GM19193 (cell line): Measurements from ENCODE around the gene ZNF599.

Source experiments
- POLR2A ChIP-seq: IDR thresholded peaks from 4 replicates; pipeline ENCODE4 v1.6.1; 2011; ENCODE audit not compliant: insufficient read depth, insufficient read length; ENCODE audit errors: extremely low read depth

ZNF599 gene

DNA sequence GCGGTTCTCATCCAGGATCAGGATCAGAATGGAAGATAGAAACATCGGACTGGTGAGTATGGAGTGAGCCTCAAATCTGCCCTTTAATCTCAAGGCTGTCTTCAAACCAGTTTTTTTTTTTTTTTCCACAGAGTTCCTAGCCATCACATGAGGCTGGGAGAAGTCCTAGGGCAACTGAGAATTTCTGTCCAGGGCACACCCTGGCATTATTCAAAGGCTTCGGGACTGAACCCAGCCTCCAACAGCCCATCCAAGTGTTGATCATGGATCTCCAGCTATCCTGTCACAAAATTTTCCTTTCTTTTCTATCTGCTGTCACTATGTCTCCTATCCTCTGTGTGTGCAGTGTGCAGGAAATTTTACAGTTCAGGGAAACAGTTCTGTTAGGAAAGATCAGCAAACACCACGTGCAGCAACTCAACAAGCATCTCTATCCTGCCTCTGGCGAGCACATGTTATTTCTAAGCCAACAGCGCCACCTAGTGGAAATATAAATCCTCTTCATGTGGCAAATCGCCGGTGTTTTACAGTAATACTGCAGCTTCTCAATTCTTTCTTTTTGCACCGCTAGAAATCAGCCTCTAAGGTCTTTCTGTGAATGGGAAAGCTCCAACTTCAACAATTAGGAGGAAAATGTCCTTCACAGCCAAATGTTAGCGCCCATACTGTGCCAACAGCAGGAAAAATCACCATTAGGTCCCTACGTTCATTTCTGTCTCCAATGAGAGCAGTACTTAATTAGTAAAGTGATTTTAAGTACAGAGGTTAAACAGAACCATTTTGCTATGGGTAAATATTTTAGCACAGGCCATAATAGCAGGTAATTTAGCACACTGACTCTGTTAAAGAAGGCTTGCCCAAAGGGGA is 60.4 kb downstream of the ZNF599 start:
- TF ChIP-seq POLR2A = no peak

DNA sequence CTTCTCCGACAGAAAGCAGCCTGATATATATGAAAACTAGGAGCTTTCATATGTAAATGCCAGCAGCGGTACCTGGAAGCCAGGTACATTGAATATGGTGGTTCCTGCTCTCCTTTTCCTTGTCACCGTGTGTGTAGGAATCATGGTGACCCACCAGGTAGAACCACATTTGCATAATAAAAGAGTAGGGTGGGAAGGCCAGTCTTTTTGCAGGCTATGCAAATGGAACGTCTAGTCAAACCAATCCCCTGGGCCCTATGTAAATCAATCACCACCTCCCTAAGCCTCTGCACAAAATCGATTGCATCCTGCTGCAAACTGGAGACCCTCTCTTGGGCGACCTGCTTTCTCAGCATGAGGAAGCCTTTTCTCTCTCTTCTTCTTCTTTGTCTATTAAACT is 61.1 kb downstream of the ZNF599 start:
- TF ChIP-seq POLR2A = no peak
